Cardiac fibroblast (primary cell): ENCODE data around the gene EPB41L2.
"Not testable (repeated sequence)": the region's sequence is repeated elsewhere in the genome, so short reads cannot be mapped to it uniquely, and the experiment has no call there.

Experiments used
- DNase-seq, 2 donors: peaks; one replicate each; pipeline versions ENCODE4 v3.0.0 to v3.0.0-alpha.2; 2010; ENCODE audit warnings: low read depth in 2 of 2
- H3K4me3 ChIP-seq, 2 donors: replicated peaks in 1 of 2; 1 replicate in 1 of 2; 2 replicates in 1 of 2; pipeline ENCODE4 v1.5.1; 2011; ENCODE audit warnings: low read depth in 2 of 2, low read length in 2 of 2, mild to moderate bottlenecking in 2 of 2, moderate library complexity in 1 of 2
- TF ChIP-seq, protein P1 (sequence below): IDR thresholded peaks from one replicate; pipeline ENCODE4 v1.5.1; 2011; ENCODE audit warnings: low read depth, mild to moderate bottlenecking, low read length, inconsistent platforms

The EPB41L2 gene

DNA sequence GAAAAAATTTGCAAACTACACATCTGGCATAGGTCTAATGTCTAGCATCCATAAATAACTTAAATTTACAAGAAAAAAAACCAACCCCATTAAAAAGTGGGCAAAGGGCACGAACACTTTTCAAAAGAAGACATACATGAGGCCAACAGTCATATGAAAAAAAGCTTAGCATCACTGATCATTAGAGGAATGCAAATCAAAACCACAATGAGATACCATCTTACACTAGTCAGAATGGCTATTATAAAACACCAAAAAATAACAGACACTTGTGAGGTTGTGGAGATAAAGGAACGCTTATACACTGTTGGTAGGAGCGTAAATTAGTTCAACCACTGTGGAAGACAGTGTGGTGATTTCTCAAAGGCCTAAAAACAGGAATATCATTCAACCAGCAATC, 33.7 kb upstream of the EPB41L2 start:
- DNase-seq: no peak
- no peak overlapping the region for H3K4me3 ChIP-seq
- TF ChIP-seq, protein P1, sequence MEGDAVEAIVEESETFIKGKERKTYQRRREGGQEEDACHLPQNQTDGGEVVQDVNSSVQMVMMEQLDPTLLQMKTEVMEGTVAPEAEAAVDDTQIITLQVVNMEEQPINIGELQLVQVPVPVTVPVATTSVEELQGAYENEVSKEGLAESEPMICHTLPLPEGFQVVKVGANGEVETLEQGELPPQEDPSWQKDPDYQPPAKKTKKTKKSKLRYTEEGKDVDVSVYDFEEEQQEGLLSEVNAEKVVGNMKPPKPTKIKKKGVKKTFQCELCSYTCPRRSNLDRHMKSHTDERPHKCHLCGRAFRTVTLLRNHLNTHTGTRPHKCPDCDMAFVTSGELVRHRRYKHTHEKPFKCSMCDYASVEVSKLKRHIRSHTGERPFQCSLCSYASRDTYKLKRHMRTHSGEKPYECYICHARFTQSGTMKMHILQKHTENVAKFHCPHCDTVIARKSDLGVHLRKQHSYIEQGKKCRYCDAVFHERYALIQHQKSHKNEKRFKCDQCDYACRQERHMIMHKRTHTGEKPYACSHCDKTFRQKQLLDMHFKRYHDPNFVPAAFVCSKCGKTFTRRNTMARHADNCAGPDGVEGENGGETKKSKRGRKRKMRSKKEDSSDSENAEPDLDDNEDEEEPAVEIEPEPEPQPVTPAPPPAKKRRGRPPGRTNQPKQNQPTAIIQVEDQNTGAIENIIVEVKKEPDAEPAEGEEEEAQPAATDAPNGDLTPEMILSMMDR: no peak

DNA sequence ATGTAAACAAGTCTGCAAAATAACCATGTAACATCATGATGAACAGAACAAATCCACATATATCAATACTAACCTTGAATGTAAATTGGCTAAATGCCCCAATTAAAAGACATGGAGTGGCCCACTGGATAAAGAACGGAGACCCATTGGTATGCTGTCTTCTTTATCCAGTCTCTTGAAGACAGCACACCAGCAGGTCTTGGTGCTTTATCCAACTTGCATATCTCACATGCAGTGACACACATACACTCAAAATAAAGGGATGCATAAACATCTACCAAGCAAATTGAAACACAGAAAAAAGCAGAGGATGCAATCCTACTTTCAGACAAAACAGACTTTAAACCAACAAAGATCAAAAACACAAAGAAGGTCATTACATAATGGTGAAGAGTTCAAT, 30.3 kb upstream of the EPB41L2 start:
- no peak for DNase-seq
- TF ChIP-seq, protein P1: no peak
- no peak overlapping the region for H3K4me3 ChIP-seq

- not testable (repeated sequence) for H3K4me3 ChIP-seq, DNase-seq
These were observed 28.9 kb upstream of the EPB41L2 start for GRCh38 chr6:131091944-131092343.

DNA sequence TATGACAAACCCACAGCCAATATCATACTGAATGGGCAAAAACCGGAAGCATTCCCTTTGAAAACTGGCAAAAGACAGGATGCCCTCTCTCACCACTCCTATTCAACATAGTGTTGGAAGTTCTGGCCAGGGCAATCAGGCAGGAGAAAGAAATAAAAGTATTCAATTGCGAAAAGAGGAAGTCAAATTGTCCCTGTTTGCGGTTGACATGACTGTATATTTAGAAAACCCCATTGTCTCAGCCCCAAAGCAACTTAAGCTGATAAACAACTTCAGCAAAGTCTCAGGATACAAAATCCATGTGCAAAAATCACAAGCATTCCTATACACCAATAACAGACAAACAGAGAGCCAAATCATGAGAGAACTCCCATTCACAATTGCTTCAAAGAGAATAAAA, 27.3 kb upstream of the EPB41L2 start:
- DNase-seq, H3K4me3 ChIP-seq: not testable (repeated sequence)

DNA sequence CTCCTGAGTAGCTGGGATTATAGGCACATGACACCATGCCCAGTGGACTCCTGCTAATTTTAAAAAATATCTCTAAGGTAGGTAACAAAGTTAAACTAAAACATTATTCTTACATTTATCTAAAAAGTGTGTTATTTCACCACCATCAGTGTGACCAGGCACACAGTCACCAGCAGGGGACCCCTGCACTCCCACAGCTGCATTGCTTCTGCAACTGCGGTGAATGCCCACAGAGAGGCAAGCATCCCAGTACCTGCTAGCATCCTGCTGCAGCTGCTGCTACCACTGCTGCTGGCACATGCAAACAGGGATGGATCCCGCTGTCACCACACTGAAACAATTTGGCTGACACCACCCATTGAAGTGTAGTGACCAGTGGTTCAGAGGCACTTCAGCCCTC, 21.9 kb upstream of the EPB41L2 start:
- H3K4me3 ChIP-seq: no peak overlapping the region
- no peak for DNase-seq
- TF ChIP-seq, protein P1: no peak

DNA sequence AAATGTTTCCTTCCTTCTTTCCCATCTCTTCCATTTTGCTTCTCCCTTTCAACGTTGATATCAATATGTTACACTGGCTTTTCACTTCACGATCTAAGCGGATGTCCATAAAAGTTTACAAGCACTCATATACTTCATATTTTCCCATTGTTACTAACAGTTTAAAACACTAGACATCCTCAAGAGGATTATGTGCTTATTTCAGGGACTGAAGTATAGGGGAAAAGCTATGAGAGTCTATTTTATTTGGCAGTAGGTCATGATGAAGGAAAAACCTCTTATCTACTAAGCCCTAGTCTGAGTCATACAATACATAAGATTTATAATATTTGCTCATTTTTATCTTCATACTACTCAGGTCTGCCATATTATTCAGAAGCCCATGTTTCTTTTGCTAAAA, 20.6 kb upstream of the EPB41L2 start:
- TF ChIP-seq, protein P1: no peak
- H3K4me3 ChIP-seq: no peak overlapping the region
- DNase-seq: no peak

DNA sequence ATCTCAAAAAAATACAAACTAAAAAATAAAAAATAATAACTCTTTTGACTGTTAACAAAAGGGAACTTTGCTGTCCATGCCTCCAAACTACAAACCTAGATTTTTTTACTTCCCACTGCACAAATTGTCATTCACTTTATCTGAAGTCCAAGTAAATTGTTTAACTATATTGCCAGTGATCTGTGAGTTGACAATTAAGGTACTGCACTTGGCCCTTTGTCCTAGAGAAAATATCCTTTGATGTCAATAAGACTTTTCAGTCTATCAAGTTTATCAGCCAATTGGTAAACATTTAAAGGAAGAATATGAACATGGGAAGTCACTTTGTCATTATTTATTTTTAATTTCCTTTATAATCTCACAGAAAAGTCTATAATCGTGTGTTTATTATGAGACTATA, 19.3 kb upstream of the EPB41L2 start:
- H3K4me3 ChIP-seq: no peak overlapping the region
- TF ChIP-seq, protein P1: no peak

GRCh38 chr6:131080084-131080483, 17.0 kb upstream of the EPB41L2 start:
- H3K4me3 ChIP-seq: no peak overlapping the region
- TF ChIP-seq, protein P1: no peak
- DNase-seq: no peak

More for the DNA sequence above, 19.3 kb upstream of the EPB41L2 start:
- DNase-seq: no peak
